Prostate gland (tissue), 2 donors: Measurements from ENCODE around the gene CDH24. TPM values are rescaled to one million over a fixed set of nuclear protein-coding genes. Genes with fewer than 3 reads are reported as not detected.

ENCODE experiments used
- DNase-seq: peaks from one replicate; pipeline ENCODE4 v3.0.0-alpha.2; 2019; ENCODE audit warnings: low spot score
- H3K27ac ChIP-seq, 2 donors: fragments of 200-600 bp; sonication (generic); 2 replicates each; pipeline ENCODE4 v1.5.1; 2017 to 2019
- H3K27me3 ChIP-seq: fragments of 200-600 bp; sonication (generic); replicated peaks from 2 replicates; pipeline ENCODE4 v1.5.1; 2019; ENCODE audit not compliant: insufficient read depth
- H3K36me3 ChIP-seq, 2 donors: fragments of 200-600 bp; sonication (generic); 1 replicate in 1 of 2; 2 replicates in 1 of 2; pipeline versions ENCODE4 v1.5.1 to v1.8.1; 2017 to 2019
- H3K4me1 ChIP-seq: fragments of 200-600 bp; sonication (generic); replicated peaks from 2 replicates; pipeline ENCODE4 v1.5.1; 2019
- H3K4me3 ChIP-seq, 2 donors: fragments of 200-600 bp; sonication (generic); 2 replicates each; pipeline ENCODE4 v1.5.1; 2017 to 2019
- H3K9me3 ChIP-seq: fragments of 200-600 bp; sonication (generic); 2 replicates; pipeline ENCODE4 v1.5.1; 2017
- CTCF ChIP-seq, 4 experiments: fragments of 200-600 bp in 2 of 4; fragments of 450-650 bp in 2 of 4; sonication (generic) in 2 of 4; IDR thresholded peaks; 1 replicate in 3 of 4; 2 replicates in 1 of 4; pipeline ENCODE4 v1.5.1; 2016 to 2019; ENCODE audit warnings: antibody characterized with exemption in 4 of 4, mild to moderate bottlenecking in 2 of 4, moderate library complexity in 2 of 4
- POLR2A ChIP-seq: fragments of 450-650 bp; IDR thresholded peaks from one replicate; pipeline ENCODE4 v1.6.1; 2016; ENCODE audit warnings: antibody characterized with exemption, mild to moderate bottlenecking
- POLR2AphosphoS5 ChIP-seq: sonication (generic); formaldehyde crosslinking; IDR thresholded peaks from one replicate; pipeline ENCODE4 v1.6.1; 2017; ENCODE audit warnings: antibody characterized with exemption
- WGBS: methylation state at CpG from one replicate; pipeline ENCODE4 v1.1.5; 2018; 5-methylcytosine and 5-hydroxymethylcytosine counted together
- intact Hi-C: fragments of 100-400 bp; cut with DNase I; formaldehyde crosslinking; loops from one replicate; pipeline ENCODE4 v1.14.2; 2022
- total RNA-seq, 2 donors: library from RNA; depleted of rRNA; stranded (reverse); fragments of >200 nt; gene quantifications; one replicate each; pipeline ENCODE4 v1.1.0, GENCODE V29; 2016

The CDH24 gene
- total RNA-seq, 2 donors from 2014 or later, result 4.0 to 7.2 TPM

DNA sequence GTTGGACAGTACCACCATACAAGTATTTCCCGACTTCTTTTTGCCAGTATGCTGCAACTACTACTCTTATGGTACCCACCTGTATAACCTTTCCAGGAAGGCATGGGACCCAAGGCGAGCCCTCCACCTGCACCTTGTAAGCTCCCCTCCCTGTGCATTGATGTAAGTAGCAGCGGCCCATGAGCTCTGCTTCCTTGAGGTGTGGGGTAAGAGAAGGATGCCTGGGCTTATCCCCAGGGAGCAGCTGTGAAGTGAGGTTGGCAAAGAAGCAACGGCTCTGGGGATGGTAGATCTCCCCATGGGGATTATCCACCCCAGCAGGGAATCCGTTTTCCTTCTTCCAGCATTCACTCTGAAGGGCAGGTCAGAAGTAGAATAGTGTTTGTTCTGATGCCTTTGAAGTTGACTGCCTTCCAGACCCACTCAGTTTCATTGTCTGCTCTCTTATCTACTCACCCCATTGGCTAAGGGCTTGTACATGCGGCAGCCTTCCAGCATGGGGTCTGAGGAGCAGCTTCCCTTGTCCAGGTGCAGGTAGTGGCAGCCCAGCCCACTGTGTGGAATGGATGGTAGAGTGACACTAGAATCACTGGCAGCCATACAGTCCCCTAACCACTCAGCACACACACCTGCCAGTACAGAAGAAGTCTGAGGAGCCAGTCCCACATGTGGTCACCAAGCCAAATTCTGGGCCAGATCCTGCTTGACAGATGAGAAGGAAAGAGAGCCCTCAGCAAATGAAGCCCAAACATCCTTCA is 44.1 kb upstream of the CDH24 start:
- 73% methylated on average over 6 of the region's 6 CpGs for WGBS
- Histone ChIP-seq H3K4me1 (no peaks in the 10 kb centered on the region), H3K9me3 (no peaks in the 10 kb centered on the region), H3K4me3 (no peak overlapping the region), H3K36me3 (no peaks in the 10 kb centered on the region), H3K27me3 (no peaks in the 10 kb centered on the region), H3K27ac (no peak overlapping the region)
- intact Hi-C loops, result no loop called here
- TF ChIP-seq POLR2AphosphoS5 (no peak), POLR2A (no peak), CTCF (IDR thresholded peaks at IDR 0.05) (no peak)
- no peak for DNase-seq

DNA sequence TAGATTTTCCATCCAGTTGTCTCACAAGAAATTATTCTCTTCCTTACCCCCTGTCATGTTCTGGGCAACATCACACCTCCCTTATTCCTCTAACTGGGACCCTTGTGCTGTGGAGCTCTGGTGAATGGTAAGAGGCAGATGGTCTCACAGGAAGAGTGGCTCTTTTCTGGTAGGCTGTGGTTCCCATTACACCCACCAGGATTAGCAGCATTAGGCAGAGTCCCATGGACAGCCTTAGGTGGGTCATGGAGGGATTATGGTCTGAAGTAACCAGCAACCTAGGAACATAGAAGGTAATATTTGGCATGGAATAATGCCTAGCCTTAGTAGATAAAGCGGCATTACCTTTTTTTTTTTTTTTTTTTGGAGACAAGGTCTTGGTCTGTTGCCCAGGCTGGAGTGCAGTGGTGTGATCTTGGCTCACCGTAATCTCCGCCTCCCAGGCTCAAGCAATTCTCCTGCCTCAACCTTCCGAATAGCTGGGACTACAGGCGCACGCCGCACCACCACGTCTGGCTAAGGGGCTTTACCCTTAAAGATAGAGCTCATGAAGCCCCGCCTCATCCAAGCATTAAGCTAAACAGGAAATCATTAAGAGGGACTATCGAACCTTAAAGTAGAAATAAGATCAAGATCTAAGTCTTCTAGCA is 42.0 kb upstream of the CDH24 start:
- no peak overlapping the region for H3K27ac ChIP-seq
- DNase-seq, result no peak
- H3K4me1 ChIP-seq, result no peaks in the 10 kb centered on the region
- H3K4me3 ChIP-seq, result no peak overlapping the region
- intact Hi-C loops, result no loop called here
- WGBS, result 81% methylated on average over 10 of the region's 10 CpGs
- no peaks in the 10 kb centered on the region for H3K27me3 ChIP-seq
- TF ChIP-seq CTCF (IDR thresholded peaks at IDR 0.05) (no peak), POLR2AphosphoS5 (no peak)
- H3K36me3 ChIP-seq, result no peaks in the 10 kb centered on the region
- no peaks in the 10 kb centered on the region for H3K9me3 ChIP-seq

DNA sequence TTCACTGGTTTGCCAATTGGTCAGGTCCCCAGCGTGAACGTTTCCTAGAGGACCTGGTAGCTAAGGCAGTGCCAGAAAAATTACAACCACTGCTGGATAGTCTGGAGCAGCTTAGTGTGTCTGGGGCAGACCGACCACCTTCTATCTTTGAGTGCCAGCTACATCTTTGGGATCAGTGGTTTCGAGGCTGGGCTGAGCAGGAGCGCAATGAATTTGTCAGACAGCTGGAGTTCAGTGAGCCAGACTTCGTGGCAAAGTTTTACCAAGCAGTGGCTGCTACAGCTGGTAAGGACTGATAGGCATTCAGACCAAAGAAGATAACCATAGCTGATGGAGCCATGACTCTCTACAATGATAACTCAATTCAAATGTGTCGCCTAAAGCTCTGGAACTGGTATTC is 40.5 kb upstream of the CDH24 start:
- no peak overlapping the region for H3K4me3 ChIP-seq
- TF ChIP-seq CTCF (IDR thresholded peaks at IDR 0.05), result no peak
- TF ChIP-seq POLR2A, result no peak
- TF ChIP-seq POLR2AphosphoS5, result no peak
- H3K9me3 ChIP-seq, result no peaks in the 10 kb centered on the region
- peaks cover 5% of the 10 kb centered on the region for H3K4me1 ChIP-seq
- intact Hi-C loops, result no loop called here
- 92% methylated on average over 7 of the region's 7 CpGs for WGBS
- DNase-seq, result no peak
- no peak overlapping the region for H3K27ac ChIP-seq
- H3K36me3 ChIP-seq, result no peaks in the 10 kb centered on the region
- H3K27me3 ChIP-seq, result no peaks in the 10 kb centered on the region

- under 1% methylated on average over 46 of the region's 46 CpGs for WGBS
- Histone ChIP-seq H3K27ac (peak within 1 kb of the TSS; percentile 99), H3K4me1 (peaks cover 5% of the 10 kb centered on the region), H3K4me3 (peak within 1 kb of the TSS; percentile 84 to 90), H3K9me3 (no peaks in the 10 kb centered on the region), H3K27me3 (no peaks in the 10 kb centered on the region), H3K36me3 (no peaks in the 10 kb centered on the region)
- TF ChIP-seq POLR2A (peak; percentile 82), POLR2AphosphoS5 (peak; percentile 94), CTCF (IDR thresholded peaks at IDR 0.05) (no peak)
- intact Hi-C loops, result no loop called here
- DNase-seq, result peak; percentile 100
Observed at GRCh38 chr14:23095196-23096108, 38.1 kb upstream of the CDH24 start, which contains the start of gene C14orf119. Gene C14orf119 (plus strand): TSS chr14:23095505. CDS start chr14:23097659, 2,154 bp downstream.
